ENCODE measurements around the gene TMEM87A.

The TMEM87A gene

DNA sequence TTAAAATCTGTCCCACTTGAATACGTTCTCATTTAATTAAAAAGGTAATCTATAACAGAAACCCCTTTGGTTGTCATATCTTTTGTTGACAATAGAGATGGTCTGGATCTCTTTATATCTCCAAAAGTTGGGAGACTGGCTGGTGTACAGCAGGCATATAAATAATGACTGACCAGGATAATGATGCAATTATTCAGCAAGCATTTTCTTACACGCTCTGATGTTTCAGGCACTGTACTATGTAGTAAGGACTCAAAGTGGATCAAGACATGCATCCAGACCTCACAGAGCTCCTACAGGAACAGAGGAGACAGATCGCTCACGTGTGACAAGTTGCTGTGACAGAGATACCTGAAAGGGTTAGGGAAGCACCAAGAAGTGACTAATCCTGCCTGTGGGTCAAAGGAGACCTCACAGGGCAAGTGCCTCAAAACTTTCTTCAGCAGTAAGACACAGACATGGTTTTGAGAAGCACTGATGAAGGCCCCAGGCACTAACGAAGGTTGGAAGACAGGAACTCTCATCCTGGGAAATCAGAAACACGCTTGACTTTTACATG lies 90.8 kb downstream of the TMEM87A start:
- no peaks in the 10 kb centered on the region for H3K4me1 ChIP-seq (ENCODE audit: control insufficient read depth, insufficient read depth, low read length)
- H3K9me3 ChIP-seq (ENCODE audit: control insufficient read depth, insufficient read depth, low read depth, low read length): no peaks in the 10 kb centered on the region
- ChIA-PET POLR2A (no interaction called here), CTCF (interaction anchor here (0.6 kb wide), 1 partner anchor 98 kb away, joined by 3 read pairs; no protein-coding TSS in a partner anchor)
- H3K4me3 ChIP-seq (ENCODE audit: low read depth, low read length): no peak overlapping the region
- TF ChIP-seq ZNF426 (tag by site-specific recombination; IDR thresholded peaks at IDR 0.05) (no peak), KLF9 (tag by site-specific recombination; IDR thresholded peaks at IDR 0.05; ENCODE audit: low read depth) (no peak), ZFP69B (tag by site-specific recombination; IDR thresholded peaks at IDR 0.05) (no peak), KLF10 (tag by site-specific recombination; IDR thresholded peaks at IDR 0.05) (no peak), ZSCAN23 (tag by site-specific recombination; IDR thresholded peaks at IDR 0.05) (no peak), ZNF837 (tag by site-specific recombination; IDR thresholded peaks at IDR 0.05) (no peak), ZNF138 (tag by site-specific recombination; IDR thresholded peaks at IDR 0.05; ENCODE audit: borderline replicate concordance) (no peak), GLIS1 (tag by site-specific recombination; IDR thresholded peaks at IDR 0.05) (no peak), ZNF394 (tag by site-specific recombination; IDR thresholded peaks at IDR 0.05; ENCODE audit: borderline replicate concordance) (no peak)
- TF ChIP-seq, protein P1, sequence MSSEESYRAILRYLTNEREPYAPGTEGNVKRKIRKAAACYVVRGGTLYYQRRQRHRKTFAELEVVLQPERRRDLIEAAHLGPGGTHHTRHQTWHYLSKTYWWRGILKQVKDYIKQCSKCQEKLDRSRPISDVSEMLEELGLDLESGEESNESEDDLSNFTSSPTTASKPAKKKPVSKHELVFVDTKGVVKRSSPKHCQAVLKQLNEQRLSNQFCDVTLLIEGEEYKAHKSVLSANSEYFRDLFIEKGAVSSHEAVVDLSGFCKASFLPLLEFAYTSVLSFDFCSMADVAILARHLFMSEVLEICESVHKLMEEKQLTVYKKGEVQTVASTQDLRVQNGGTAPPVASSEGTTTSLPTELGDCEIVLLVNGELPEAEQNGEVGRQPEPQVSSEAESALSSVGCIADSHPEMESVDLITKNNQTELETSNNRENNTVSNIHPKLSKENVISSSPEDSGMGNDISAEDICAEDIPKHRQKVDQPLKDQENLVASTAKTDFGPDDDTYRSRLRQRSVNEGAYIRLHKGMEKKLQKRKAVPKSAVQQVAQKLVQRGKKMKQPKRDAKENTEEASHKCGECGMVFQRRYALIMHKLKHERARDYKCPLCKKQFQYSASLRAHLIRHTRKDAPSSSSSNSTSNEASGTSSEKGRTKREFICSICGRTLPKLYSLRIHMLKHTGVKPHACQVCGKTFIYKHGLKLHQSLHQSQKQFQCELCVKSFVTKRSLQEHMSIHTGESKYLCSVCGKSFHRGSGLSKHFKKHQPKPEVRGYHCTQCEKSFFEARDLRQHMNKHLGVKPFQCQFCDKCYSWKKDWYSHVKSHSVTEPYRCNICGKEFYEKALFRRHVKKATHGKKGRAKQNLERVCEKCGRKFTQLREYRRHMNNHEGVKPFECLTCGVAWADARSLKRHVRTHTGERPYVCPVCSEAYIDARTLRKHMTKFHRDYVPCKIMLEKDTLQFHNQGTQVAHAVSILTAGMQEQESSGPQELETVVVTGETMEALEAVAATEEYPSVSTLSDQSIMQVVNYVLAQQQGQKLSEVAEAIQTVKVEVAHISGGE (tag by site-specific recombination; conservative IDR thresholded peaks at IDR 0.05; ENCODE audit: low read depth): no peak
- TF ChIP-seq, protein P2, sequence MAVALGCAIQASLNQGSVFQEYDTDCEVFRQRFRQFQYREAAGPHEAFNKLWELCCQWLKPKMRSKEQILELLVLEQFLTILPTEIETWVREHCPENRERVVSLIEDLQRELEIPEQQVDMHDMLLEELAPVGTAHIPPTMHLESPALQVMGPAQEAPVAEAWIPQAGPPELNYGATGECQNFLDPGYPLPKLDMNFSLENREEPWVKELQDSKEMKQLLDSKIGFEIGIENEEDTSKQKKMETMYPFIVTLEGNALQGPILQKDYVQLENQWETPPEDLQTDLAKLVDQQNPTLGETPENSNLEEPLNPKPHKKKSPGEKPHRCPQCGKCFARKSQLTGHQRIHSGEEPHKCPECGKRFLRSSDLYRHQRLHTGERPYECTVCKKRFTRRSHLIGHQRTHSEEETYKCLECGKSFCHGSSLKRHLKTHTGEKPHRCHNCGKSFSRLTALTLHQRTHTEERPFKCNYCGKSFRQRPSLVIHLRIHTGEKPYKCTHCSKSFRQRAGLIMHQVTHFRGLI (tag by site-specific recombination; IDR thresholded peaks at IDR 0.05): no peak
- H3K27ac ChIP-seq (ENCODE audit: extremely low read depth, low read depth, low read length): no peak overlapping the region
- peaks cover 16 to 73% of the 10 kb centered on the region in 2 experiments for H3K36me3 ChIP-seq (ENCODE audit: control insufficient read depth in 2 of 2, insufficient read depth in 1 of 2, low read length in 2 of 2)

- CTCF ChIA-PET: no interaction called here
- POLR2A ChIA-PET: no interaction called here
These were observed 95.2 kb downstream of the TMEM87A start for GRCh38 chr15:42178056-42178455.

More at GRCh38 chr15:42178056-42178455, 95.2 kb downstream of the TMEM87A start:
- Histone ChIP-seq H3K4me3 (ENCODE audit: low read depth, low read length) (no peak overlapping the region), H3K36me3 (ENCODE audit: control insufficient read depth in 2 of 2, insufficient read depth in 1 of 2, low read length in 2 of 2) (peaks cover 11 to 63% of the 10 kb centered on the region in 2 experiments), H3K4me1 (ENCODE audit: control insufficient read depth, insufficient read depth, low read length) (no peaks in the 10 kb centered on the region), H3K9me3 (ENCODE audit: control insufficient read depth, insufficient read depth, low read depth, low read length) (no peaks in the 10 kb centered on the region), H3K27ac (ENCODE audit: extremely low read depth, low read depth, low read length) (no peak overlapping the region)
- TF ChIP-seq TSHZ1 (tag by site-specific recombination; IDR thresholded peaks at IDR 0.05; ENCODE audit: borderline replicate concordance) (no peak), ZNF544 (tag by site-specific recombination; IDR thresholded peaks at IDR 0.05) (no peak), GFI1B (tag by site-specific recombination; IDR thresholded peaks at IDR 0.05) (no peak), ZNF138 (tag by site-specific recombination; IDR thresholded peaks at IDR 0.05; ENCODE audit: borderline replicate concordance) (no peak), ZNF707 (tag by site-specific recombination; IDR thresholded peaks at IDR 0.05) (no peak)
- TF ChIP-seq, protein P3, sequence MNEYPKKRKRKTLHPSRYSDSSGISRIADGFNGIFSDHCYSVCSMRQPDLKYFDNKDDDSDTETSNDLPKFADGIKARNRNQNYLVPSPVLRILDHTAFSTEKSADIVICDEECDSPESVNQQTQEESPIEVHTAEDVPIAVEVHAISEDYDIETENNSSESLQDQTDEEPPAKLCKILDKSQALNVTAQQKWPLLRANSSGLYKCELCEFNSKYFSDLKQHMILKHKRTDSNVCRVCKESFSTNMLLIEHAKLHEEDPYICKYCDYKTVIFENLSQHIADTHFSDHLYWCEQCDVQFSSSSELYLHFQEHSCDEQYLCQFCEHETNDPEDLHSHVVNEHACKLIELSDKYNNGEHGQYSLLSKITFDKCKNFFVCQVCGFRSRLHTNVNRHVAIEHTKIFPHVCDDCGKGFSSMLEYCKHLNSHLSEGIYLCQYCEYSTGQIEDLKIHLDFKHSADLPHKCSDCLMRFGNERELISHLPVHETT (tag by site-specific recombination; IDR thresholded peaks at IDR 0.05): no peak

Data from HEK293 (cell line).